Kidney (tissue), 14 donors: ENCODE measurements around the gene ZNF597. TPM values are rescaled to one million over a fixed set of nuclear protein-coding genes. Genes with fewer than 3 reads are reported as not detected.

ENCODE experiments used
- DNase-seq, 5 donors: peaks; one replicate each; pipeline ENCODE4 v3.0.0-alpha.2; 2013 to 2020
- FAIRE-seq: peaks from 2 replicates; lab custom pipeline; 2012; peaks lifted over from hg19 to GRCh38; lab: Jason Lieb, UNC
- H3K27ac ChIP-seq, 2 donors: one replicate each; pipeline ENCODE4 v1.7.0; 2013; ENCODE audit warnings: low read depth in 2 of 2, low read length in 2 of 2, inconsistent platforms in 1 of 2
- H3K27me3 ChIP-seq: one replicate; pipeline ENCODE4 v1.7.1; 2013; ENCODE audit warnings: low read length, inconsistent platforms; ENCODE audit not compliant: control insufficient read depth, insufficient read depth
- H3K36me3 ChIP-seq, 3 donors: one replicate each; pipeline versions ENCODE4 v1.7.0 to v1.7.1; 2013; ENCODE audit warnings: low read length in 3 of 3, control low read depth in 1 of 3, inconsistent platforms in 1 of 3; ENCODE audit not compliant: insufficient read depth in 3 of 3, control insufficient read depth in 2 of 3
- H3K4me1 ChIP-seq, 3 donors: one replicate each; pipeline versions ENCODE4 v1.7.0 to v1.7.1; 2013; ENCODE audit warnings: low read length in 3 of 3, inconsistent platforms in 1 of 3, low read depth in 1 of 3; ENCODE audit not compliant: control insufficient read depth in 2 of 3, insufficient read depth in 2 of 3
- H3K4me3 ChIP-seq, 3 donors: one replicate each; pipeline versions ENCODE4 v1.7.0 to v1.8.1; 2013; ENCODE audit warnings: low read length in 3 of 3, control low read depth in 1 of 3, inconsistent platforms in 1 of 3
- H3K9ac ChIP-seq, 3 donors: one replicate each; pipeline versions ENCODE4 v1.7.0 to v1.7.1; 2013; ENCODE audit warnings: low read length in 3 of 3, control low read depth in 1 of 3, inconsistent platforms in 1 of 3
- H3K9me3 ChIP-seq, 3 donors: one replicate each; pipeline versions ENCODE4 v1.7.0 to v1.7.1; 2013; ENCODE audit warnings: low read length in 3 of 3, control low read depth in 1 of 3, inconsistent platforms in 1 of 3; ENCODE audit not compliant: control insufficient read depth in 2 of 3, insufficient read depth in 1 of 3
- CTCF ChIP-seq: IDR thresholded peaks from 3 replicates; pipeline ENCODE4 v1.5.1; 2012; ENCODE audit warnings: mild to moderate bottlenecking, moderate library complexity, borderline replicate concordance; ENCODE audit not compliant: insufficient read depth; ENCODE audit errors: extremely low read depth
- intact Hi-C: fragments of 100-400 bp; cut with DNase I; formaldehyde crosslinking; loops from one replicate; pipeline ENCODE4 v1.11.1; 2022
- polyA plus RNA-seq: library from polyadenylated mRNA; stranded (reverse); fragments of 350-450 nt; fragmentation: Illumina TruSeq; extraction: RNeasy Lipid Tissue Mini Kit (QIAGEN cat#74804); gene quantifications from one replicate; pipeline ENCODE4 v1.2.3, GENCODE V29; 2014; ENCODE audit warnings: low read depth, low replicate concordance; ENCODE audit not compliant: insufficient read depth
- total RNA-seq: library from RNA; stranded (reverse); fragmentation: NEBNext Ultra II Directional; extraction: Animal tissue kit (Norgen Biotek cat#: 25700); gene quantifications from one replicate; pipeline ENCODE4 v1.2.1, GENCODE V29; 2021
- donor health status: control.
- donor health status: control.
- donor health status: control.
- donor health status: control.
- donor health status: control.
- donor health status: DM: yes; HTN: yes; CAD: no.
- donor health status: Normal renal cell carcinoma (clear cell type).

The ZNF597 gene
- total and polyA plus RNA-seq, 2 donors from 2014 or later, result 0.99 to 3.4 TPM

- peak overlapping the region; percentile 58 to 77 for H3K27ac ChIP-seq
- intact Hi-C loops, result no loop called here
- peak overlapping the region; percentile 82 to 94 (median 93) for H3K4me3 ChIP-seq
- peaks cover 7 to 29% (median 8%) of the 10 kb centered on the region in 3 donors for H3K9me3 ChIP-seq
- no peak for TF ChIP-seq CTCF
- H3K36me3 ChIP-seq, result peaks cover 9 to 26% (median 23%) of the 10 kb centered on the region in 3 donors
- DNase-seq (no peak), FAIRE-seq (no peak)
- H3K9ac ChIP-seq, result peak overlapping the region; percentile 76 to 91 (median 81)
- no peaks in the 10 kb centered on the region for H3K27me3 ChIP-seq
- H3K4me1 ChIP-seq, result peaks cover 2 to 11% (median 9%) of the 10 kb centered on the region in 3 donors
These were observed 42.9 kb downstream of the ZNF597 start for GRCh38 chr16:3400446-3400778.

GRCh38 chr16:3389663-3390338 is 53.5 kb downstream of the ZNF597 start:
- FAIRE-seq, result no peak
- no peak for DNase-seq
- Histone ChIP-seq H3K27ac (no peak overlapping the region), H3K36me3 (peaks cover 18 to 42% (median 31%) of the 10 kb centered on the region in 3 donors), H3K27me3 (no peaks in the 10 kb centered on the region), H3K4me1 (no peaks in the 10 kb centered on the region), H3K9ac (no peak overlapping the region), H3K4me3 (no peak overlapping the region), H3K9me3 (peaks cover 1 to 35% (median 8%) of the 10 kb centered on the region in 3 donors)
- intact Hi-C loops, result no loop called here
- TF ChIP-seq CTCF, result no peak

GRCh38 chr16:3388325-3388724 is 55.0 kb downstream of the ZNF597 start:
- Histone ChIP-seq H3K27ac (no peak overlapping the region), H3K4me1 (no peaks in the 10 kb centered on the region), H3K9ac (no peak overlapping the region), H3K27me3 (no peaks in the 10 kb centered on the region), H3K9me3 (peaks cover 4 to 47% (median 21%) of the 10 kb centered on the region in 3 donors), H3K36me3 (peaks cover 26 to 56% (median 44%) of the 10 kb centered on the region in 3 donors), H3K4me3 (no peak overlapping the region)
- TF ChIP-seq CTCF, result no peak
- intact Hi-C loops, result no loop called here
- no peak for FAIRE-seq
- DNase-seq, result no peak
